ENCODE results near the gene DISC1. TPM values are rescaled to one million over a fixed set of nuclear protein-coding genes. Genes with fewer than 3 reads are reported as not detected.

The DISC1 gene
- total RNA-seq, 2 experiments from 2014 or later, result 3.5 to 5.0 TPM

- ATAC-seq (no peak), DNase-seq (no peak)
- POLR2A ChIA-PET, result interaction anchor here (0.6 kb wide), 1 partner anchor 105 kb away, joined by 3 read pairs; no protein-coding TSS in a partner anchor
- H3K27me3 Mint-ChIP-seq, result no peaks in the 10 kb centered on the region
- TF ChIP-seq, protein P1, sequence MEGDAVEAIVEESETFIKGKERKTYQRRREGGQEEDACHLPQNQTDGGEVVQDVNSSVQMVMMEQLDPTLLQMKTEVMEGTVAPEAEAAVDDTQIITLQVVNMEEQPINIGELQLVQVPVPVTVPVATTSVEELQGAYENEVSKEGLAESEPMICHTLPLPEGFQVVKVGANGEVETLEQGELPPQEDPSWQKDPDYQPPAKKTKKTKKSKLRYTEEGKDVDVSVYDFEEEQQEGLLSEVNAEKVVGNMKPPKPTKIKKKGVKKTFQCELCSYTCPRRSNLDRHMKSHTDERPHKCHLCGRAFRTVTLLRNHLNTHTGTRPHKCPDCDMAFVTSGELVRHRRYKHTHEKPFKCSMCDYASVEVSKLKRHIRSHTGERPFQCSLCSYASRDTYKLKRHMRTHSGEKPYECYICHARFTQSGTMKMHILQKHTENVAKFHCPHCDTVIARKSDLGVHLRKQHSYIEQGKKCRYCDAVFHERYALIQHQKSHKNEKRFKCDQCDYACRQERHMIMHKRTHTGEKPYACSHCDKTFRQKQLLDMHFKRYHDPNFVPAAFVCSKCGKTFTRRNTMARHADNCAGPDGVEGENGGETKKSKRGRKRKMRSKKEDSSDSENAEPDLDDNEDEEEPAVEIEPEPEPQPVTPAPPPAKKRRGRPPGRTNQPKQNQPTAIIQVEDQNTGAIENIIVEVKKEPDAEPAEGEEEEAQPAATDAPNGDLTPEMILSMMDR (IDR thresholded peaks at IDR 0.05), result no peak
- intact Hi-C loops (cut with micrococcal nuclease), result no loop called here
- H3K4me3 Mint-ChIP-seq, result no peak overlapping the region
- peaks cover 10% of the 10 kb centered on the region for H3K4me1 Mint-ChIP-seq (ENCODE audit: low read depth)
- no peaks in the 10 kb centered on the region for H3K9me3 Mint-ChIP-seq
- H3K36me3 Mint-ChIP-seq (ENCODE audit: low read depth), result no peaks in the 10 kb centered on the region
- no peak overlapping the region for H3K27ac Mint-ChIP-seq
- CTCF ChIA-PET, result interaction anchor here (1.3 to 1.4 kb wide), 2 partner anchors 9 to 213 kb away, joined by 4 read pairs; no protein-coding TSS in a partner anchor
These were observed 32.5 kb upstream of the DISC1 start for GRCh38 chr1:231594123-231594522.

DNA sequence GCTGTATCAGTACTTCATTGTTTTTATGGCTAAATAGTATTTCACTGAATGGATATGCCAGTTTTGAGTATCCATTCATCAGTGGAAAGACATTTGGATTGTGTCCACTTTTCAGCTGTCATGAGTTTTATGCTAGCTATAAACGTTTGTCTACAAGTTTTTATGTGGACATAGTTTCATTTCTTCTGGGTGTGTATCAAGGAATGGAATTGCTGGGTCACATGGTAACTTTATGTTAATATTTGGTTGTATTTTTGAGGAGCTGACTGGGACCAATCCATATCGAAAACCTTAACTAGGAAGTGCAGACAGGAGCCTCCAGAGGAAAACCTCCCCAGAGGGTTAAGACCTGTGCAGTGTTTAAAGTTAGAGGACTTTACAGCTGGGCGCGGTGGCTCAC is 31.8 kb upstream of the DISC1 start:
- intact Hi-C loops (cut with micrococcal nuclease), result no loop called here
- Mint-ChIP-seq H3K9me3 (no peaks in the 10 kb centered on the region), H3K27ac (no peak overlapping the region), H3K4me1 (ENCODE audit: low read depth) (peaks cover 10% of the 10 kb centered on the region), H3K27me3 (no peaks in the 10 kb centered on the region), H3K36me3 (ENCODE audit: low read depth) (no peaks in the 10 kb centered on the region), H3K4me3 (no peak overlapping the region)
- POLR2A ChIA-PET, result interaction anchor here (0.6 kb wide), 1 partner anchor 106 kb away, joined by 3 read pairs; no protein-coding TSS in a partner anchor
- DNase-seq (no peak), ATAC-seq (no peak)
- CTCF ChIA-PET, result interaction anchor here (0.9 to 1.4 kb wide), 3 partner anchors 9 to 214 kb away, joined by 3 to 4 read pairs (median 4); no protein-coding TSS in a partner anchor
- TF ChIP-seq, protein P1 (IDR thresholded peaks at IDR 0.05), result no peak

DNA sequence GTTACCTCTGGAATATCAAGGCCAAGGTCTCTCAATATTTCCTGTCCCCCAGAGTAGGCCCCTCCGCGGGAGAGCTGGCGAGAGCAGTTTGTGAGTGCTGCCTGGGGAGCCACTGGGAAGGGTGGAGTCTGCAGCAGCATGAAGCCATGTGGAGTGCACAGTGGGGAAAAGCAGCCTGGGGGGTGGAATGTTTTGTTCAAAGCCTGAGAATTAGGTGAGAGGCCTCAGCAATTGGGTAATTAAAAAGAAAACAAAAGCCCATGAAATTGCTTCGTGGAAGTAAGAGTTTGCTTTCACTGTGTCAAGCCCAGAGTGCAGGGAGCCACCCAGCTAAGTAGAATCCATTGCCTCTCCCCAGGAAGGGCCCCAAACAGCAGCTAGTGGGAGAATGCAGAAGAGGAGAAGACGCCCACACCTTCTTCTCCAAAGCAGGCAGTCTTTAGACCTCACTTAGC is 30.2 kb upstream of the DISC1 start:
- Mint-ChIP-seq H3K27me3 (no peaks in the 10 kb centered on the region), H3K4me1 (ENCODE audit: low read depth) (peaks cover 10% of the 10 kb centered on the region), H3K36me3 (ENCODE audit: low read depth) (no peaks in the 10 kb centered on the region), H3K4me3 (no peak overlapping the region), H3K9me3 (no peaks in the 10 kb centered on the region), H3K27ac (no peak overlapping the region)
- TF ChIP-seq, protein P1 (IDR thresholded peaks at IDR 0.05), result no peak
- ATAC-seq (no peak), DNase-seq (no peak)
- POLR2A ChIA-PET, result no interaction called here
- intact Hi-C loops (cut with micrococcal nuclease), result no loop called here
- CTCF ChIA-PET, result interaction anchor here (1.6 kb wide), 1 partner anchor 9 kb away, joined by 7 read pairs; no protein-coding TSS in a partner anchor

DNA sequence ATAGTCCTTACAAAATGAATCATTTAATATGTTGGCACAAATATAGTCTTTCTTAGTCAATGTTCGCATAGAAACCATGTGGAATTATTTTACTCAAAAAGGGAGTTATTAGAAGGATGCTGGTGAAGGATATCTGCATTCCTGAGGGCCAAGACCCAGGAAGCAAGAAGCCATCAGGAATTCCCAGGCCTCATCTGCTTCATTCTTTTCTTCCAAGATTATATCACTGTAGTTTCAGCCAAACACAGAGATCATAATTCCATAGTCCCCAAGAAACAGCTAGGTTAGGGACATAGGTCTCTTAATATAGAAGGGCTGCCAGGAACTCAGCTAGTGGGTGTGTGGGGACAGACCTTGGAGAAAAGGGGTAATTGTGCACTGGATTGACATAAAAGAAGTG is 28.6 kb upstream of the DISC1 start:
- no peaks in the 10 kb centered on the region for H3K9me3 Mint-ChIP-seq
- CTCF ChIA-PET, result interaction anchor here (1.2 to 1.5 kb wide), 4 partner anchors 11 to 239 kb away, joined by 3 to 4 read pairs (median 4); no protein-coding TSS in a partner anchor
- ATAC-seq, result no peak
- intact Hi-C loops (cut with micrococcal nuclease), result no loop called here
- no peaks in the 10 kb centered on the region for H3K36me3 Mint-ChIP-seq (ENCODE audit: low read depth)
- H3K27ac Mint-ChIP-seq, result no peak overlapping the region
- POLR2A ChIA-PET, result no interaction called here
- H3K4me1 Mint-ChIP-seq (ENCODE audit: low read depth), result peaks cover 10% of the 10 kb centered on the region
- DNase-seq, result no peak
- TF ChIP-seq, protein P1 (IDR thresholded peaks at IDR 0.05), result no peak
- no peak overlapping the region for H3K4me3 Mint-ChIP-seq
- no peaks in the 10 kb centered on the region for H3K27me3 Mint-ChIP-seq

- no peaks in the 10 kb centered on the region for H3K36me3 Mint-ChIP-seq (ENCODE audit: low read depth)
- ATAC-seq (no peak), DNase-seq (no peak)
- POLR2A ChIA-PET, result no interaction called here
- no peaks in the 10 kb centered on the region for H3K27me3 Mint-ChIP-seq
- CTCF ChIA-PET, result interaction anchor here (0.8 to 5.3 kb wide), 4 partner anchors 11 to 244 kb away, joined by 3 to 23 read pairs (median 4); no protein-coding TSS in a partner anchor
- peaks cover 15% of the 10 kb centered on the region for H3K4me1 Mint-ChIP-seq (ENCODE audit: low read depth)
- no peak overlapping the region for H3K4me3 Mint-ChIP-seq
- no peak overlapping the region for H3K27ac Mint-ChIP-seq
- TF ChIP-seq, protein P1 (IDR thresholded peaks at IDR 0.05), result no peak
- H3K9me3 Mint-ChIP-seq, result no peaks in the 10 kb centered on the region
- intact Hi-C loops (cut with micrococcal nuclease), result loop anchor here (5.0 kb wide), 1 partner anchor 243 kb away; no protein-coding TSS in a partner anchor
These were observed 26.1 kb upstream of the DISC1 start for GRCh38 chr1:231600458-231600976.

Measured in activated CD8-positive, alpha-beta T cell treated with anti-CD3 and anti-CD28 coated beads for 36 hours (primary cell).